HUDEP-2 (cell line): ENCODE measurements around the gene CFAP251.
A peak's percentile ranks its signal among the peaks of the same experiment; 100 is the strongest.

Experiments used
- DNase-seq, 76 experiments: peaks; one replicate each; lab custom pipeline; 2025; ENCODE audit not compliant: unreplicated experiment in 76 of 76; lab: John Stamatoyannopoulos, UW

Gene CFAP251

GRCh38 chr12:121996050-121996944 is 77.9 kb downstream of the CFAP251 start:
- peak in 3 of 76 experiments; percentile 5 to 19 (median 8) for DNase-seq

GRCh38 chr12:121996945-121997612 is 78.7 kb downstream of the CFAP251 start:
- no peak for DNase-seq

GRCh38 chr12:122001466-122002209 is 83.2 kb downstream of the CFAP251 start:
- DNase-seq = no peak

- DNase-seq = peak in 71 of 76 experiments; percentile 16 to 82 (median 57)
Observed at GRCh38 chr12:122003651-122004611, 85.5 kb downstream of the CFAP251 start.

- DNase-seq = no peak
Observed at GRCh38 chr12:122004633-122005071, 86.3 kb downstream of the CFAP251 start.

- DNase-seq = no peak
Observed at GRCh38 chr12:122005252-122005776, 86.9 kb downstream of the CFAP251 start.

- no peak for DNase-seq
Observed at GRCh38 chr12:122006186-122006926, 88.0 kb downstream of the CFAP251 start.

GRCh38 chr12:122009741-122010140 is 91.3 kb downstream of the CFAP251 start:
- no peak for DNase-seq

- DNase-seq = no peak
Observed at GRCh38 chr12:122012184-122012583, 93.8 kb downstream of the CFAP251 start.

GRCh38 chr12:122013136-122013535 is 94.7 kb downstream of the CFAP251 start:
- DNase-seq = no peak

GRCh38 chr12:122013791-122014590 is 95.6 kb downstream of the CFAP251 start:
- peak in 2 of 76 experiments; percentile 7 to 12 for DNase-seq

- no peak for DNase-seq
Observed at GRCh38 chr12:122014781-122015180, 96.4 kb downstream of the CFAP251 start.

- no peak for DNase-seq
Observed at GRCh38 chr12:122018457-122018856, 100.1 kb downstream of the CFAP251 start.

GRCh38 chr12:122018937-122019336 is 100.5 kb downstream of the CFAP251 start:
- DNase-seq = no peak

- DNase-seq = no peak
Observed at GRCh38 chr12:122020795-122021192, 102.4 kb downstream of the CFAP251 start.

GRCh38 chr12:122021193-122021821 is 102.9 kb downstream of the CFAP251 start:
- peak in 9 of 76 experiments; percentile 5 to 36 (median 17) for DNase-seq

GRCh38 chr12:122021822-122022392 is 103.5 kb downstream of the CFAP251 start, which contains the start of gene BCL7A:
BCL7A (plus strand) TSS chr12:122021884; CDS start chr12:122022092, 208 bp downstream.
- DNase-seq = peak in 51 of 76 experiments; percentile 12 to 70 (median 45)
